PC-3 (cell line): Measurements from ENCODE around the gene NFIX. TPM values are rescaled to one million over a fixed set of nuclear protein-coding genes. Genes with fewer than 3 reads are reported as not detected.
A peak's percentile ranks its signal among the peaks of the same experiment; 100 is the strongest.

Source experiments
- ATAC-seq: fragments of 200-7000 bp; cut with Tn5 transposase; 2 replicates; pipeline ENCODE4 v1.9.1; 2020; ENCODE audit warnings: mild to moderate bottlenecking, moderate library complexity
- BruUV-seq: library from RNA; stranded (reverse); fragments of 400-500 nt; replicated peaks from 2 replicates; lab custom pipeline; 2021; lab: Mats Ljungman, UMichigan
- CTCF ChIA-PET: fragments of 300-600 bp; sonication (Branson Sonifier 250); formaldehyde crosslinking; loops from one replicate; lab custom pipeline; 2022; ENCODE audit warnings: antibody characterized with exemption; lab: Charles Lee
- POLR2A ChIA-PET: fragments of 300-600 bp; sonication (Branson Sonifier 250); formaldehyde crosslinking; loops from one replicate; lab custom pipeline; 2022; ENCODE audit warnings: antibody characterized with exemption; ENCODE audit not compliant: unreplicated experiment; lab: Charles Lee
- DNase-seq: peaks from one replicate; pipeline ENCODE4 v3.0.0-alpha.2; 2015
- H2AFZ ChIP-seq: fragments of 300-600 bp; sonication (generic); 2 replicates; pipeline ENCODE4 v1.6.0; 2016; ENCODE audit warnings: antibody characterized with exemption, low read length
- H3F3A ChIP-seq: fragments of 300-600 bp; sonication (generic); one replicate; pipeline ENCODE4 v1.6.0; 2017; ENCODE audit warnings: antibody characterized with exemption, low read length, control low read depth, mild to moderate bottlenecking; ENCODE audit not compliant: unreplicated experiment
- H3K27ac ChIP-seq: fragments of 300-600 bp; sonication (generic); 2 replicates; pipeline ENCODE4 v1.5.1; 2016; ENCODE audit warnings: mild to moderate bottlenecking, low read length
- H3K27me3 ChIP-seq: fragments of 300-600 bp; sonication (generic); 2 replicates; pipeline ENCODE4 v1.6.1; 2016; ENCODE audit warnings: low read length, mixed read lengths
- H3K36me3 ChIP-seq: fragments of 300-600 bp; sonication (generic); 2 replicates; pipeline ENCODE4 v1.6.1; 2016; ENCODE audit warnings: low read depth, mixed run types, low read length, mixed read lengths
- H3K4me1 ChIP-seq: fragments of 300-600 bp; sonication (generic); 2 replicates; pipeline ENCODE4 v1.5.1; 2016; ENCODE audit warnings: low read length; ENCODE audit not compliant: insufficient read depth
- H3K4me2 ChIP-seq: fragments of 300-600 bp; sonication (generic); 2 replicates; pipeline ENCODE4 v1.6.0; 2016; ENCODE audit warnings: low read length
- H3K4me3 ChIP-seq: fragments of 300-600 bp; sonication (generic); 2 replicates; pipeline ENCODE4 v1.5.1; 2016; ENCODE audit warnings: mild to moderate bottlenecking, low read length, mixed read lengths
- H3K79me2 ChIP-seq: fragments of 300-600 bp; sonication (generic); 2 replicates; pipeline ENCODE4 v1.6.1; 2017; ENCODE audit warnings: low read length, mixed read lengths
- H3K9ac ChIP-seq: fragments of 300-600 bp; sonication (generic); 2 replicates; pipeline ENCODE4 v1.6.0; 2016; ENCODE audit warnings: mild to moderate bottlenecking, low read length
- H3K9me2 ChIP-seq: fragments of 300-600 bp; sonication (generic); replicated peaks from 2 replicates; pipeline ENCODE4 v1.6.1; 2016; ENCODE audit warnings: mixed run types, low read length, mixed read lengths
- H3K9me3 ChIP-seq: fragments of 300-600 bp; sonication (generic); 2 replicates; pipeline ENCODE4 v1.6.1; 2016; ENCODE audit warnings: low read length, mixed read lengths
- H4K20me1 ChIP-seq: fragments of 300-600 bp; sonication (generic); 2 replicates; pipeline ENCODE4 v1.6.1; 2016; ENCODE audit warnings: low read length, mixed read lengths
- EZH2 ChIP-seq: fragments of 300-600 bp; sonication (generic); IDR thresholded peaks from one replicate; pipeline ENCODE4 v1.6.1; 2017; ENCODE audit warnings: antibody characterized with exemption, mild to moderate bottlenecking, low read length; ENCODE audit not compliant: unreplicated experiment
- EZH2phosphoT487 ChIP-seq: fragments of 300-600 bp; sonication (generic); IDR thresholded peaks from 2 replicates; pipeline ENCODE4 v1.6.1; 2018; ENCODE audit warnings: mild to moderate bottlenecking, antibody characterized with exemption, low read length, borderline replicate concordance
- intact Hi-C: fragments of 100-400 bp; cut with micrococcal nuclease; formaldehyde crosslinking; loops from 2 replicates; pipeline ENCODE4 v1.9.0; 2023
- total RNA-seq: library from RNA; depleted of rRNA; stranded (reverse); fragments of >200 nt; gene quantifications from 2 replicates; pipeline ENCODE4 v1.2.3, GENCODE V29; 2014
- TF ChIP-seq, protein P1 (sequence below): fragments of 300-600 bp; sonication (generic); conservative IDR thresholded peaks from 2 replicates; pipeline ENCODE4 v1.5.1; 2017; ENCODE audit warnings: antibody characterized with exemption, low read depth, mild to moderate bottlenecking, low read length

Gene NFIX
- total RNA-seq, 1 experiment from 2014 or later, result 43.3 TPM

DNA sequence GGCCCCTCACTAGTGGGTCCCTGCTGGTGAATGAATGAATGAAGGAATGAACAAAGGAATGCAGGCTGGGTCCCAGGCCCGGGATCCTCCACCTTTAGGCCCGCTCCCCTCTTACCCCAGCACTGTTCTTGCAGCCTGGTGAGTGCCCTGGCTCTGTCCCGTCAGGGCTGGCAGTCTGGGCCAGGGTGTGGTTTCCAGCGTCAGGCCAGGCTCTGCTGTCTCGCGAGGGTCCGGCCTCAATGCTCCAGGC, 107.1 kb downstream of the NFIX start:
- no peak overlapping the region for H3K27ac ChIP-seq
- peak overlapping the region; percentile 69 for H2AFZ ChIP-seq

DNA sequence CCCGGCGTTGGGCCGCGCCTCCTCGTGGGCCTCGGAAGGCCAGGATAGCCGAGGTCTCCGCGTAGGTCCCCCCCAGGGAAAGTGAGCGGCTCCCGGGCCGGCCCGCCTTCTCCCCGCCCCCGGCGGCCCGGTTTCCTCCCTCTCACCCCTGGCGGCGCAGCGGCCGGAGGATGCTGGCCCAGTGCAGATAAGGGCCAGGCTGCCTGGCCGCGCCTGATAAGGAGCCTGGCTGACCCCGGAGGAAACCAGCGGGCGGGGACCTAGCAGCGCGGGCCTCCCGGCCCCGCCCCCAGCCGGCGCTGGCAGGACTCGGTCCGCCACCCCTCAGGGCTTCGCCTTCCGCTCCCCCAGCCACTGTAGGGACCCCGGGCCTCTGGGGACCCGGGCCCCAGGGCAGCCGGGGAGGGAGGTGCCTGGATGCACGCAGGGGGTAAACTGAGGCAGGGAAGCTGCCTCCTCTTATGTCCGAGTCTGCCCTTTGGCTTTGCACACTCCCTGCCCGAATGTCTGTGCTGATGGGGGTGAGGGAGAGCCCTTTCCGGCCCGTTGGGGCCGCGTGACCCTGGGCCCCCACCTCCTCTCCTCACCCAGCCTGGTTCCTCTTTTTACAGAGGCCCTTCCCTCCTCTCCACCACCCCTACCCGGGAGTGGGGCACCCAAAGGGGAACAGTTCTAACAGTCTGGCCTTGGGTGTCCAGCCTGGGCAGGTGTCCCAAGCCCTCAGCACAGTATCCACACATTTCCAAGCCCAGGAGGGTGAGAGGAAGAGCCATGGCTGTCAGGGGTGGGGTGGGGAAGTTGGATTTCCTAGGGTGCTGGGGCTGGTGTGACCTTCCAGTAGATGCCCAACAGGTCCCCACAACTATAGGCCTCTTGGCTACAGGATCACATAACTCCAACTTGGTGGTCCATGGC, 107.6 kb downstream of the NFIX start, which contains the start of gene LYL1:
LYL1 (minus strand) TSS at position 193 of the 915 bp plus-strand sequence. CDS start 1,687 bp downstream, outside the sequence.
- Histone ChIP-seq H3K36me3 (0 out of 2 replicates have a peak, but pooled peaks cover 2% of the 10 kb centered on the region), H3K9me2 (no peaks in the 10 kb centered on the region), H3K9ac (peak within 1 kb of the TSS; percentile 31), H3K4me3 (peak within 1 kb of the TSS; percentile 51), H3K4me2 (peak within 1 kb of the TSS; percentile 73), H4K20me1 (no peaks in the 10 kb centered on the region), H3K9me3 (no peaks in the 10 kb centered on the region), H3F3A (no peaks in the 10 kb centered on the region), H3K27ac (no peak within 1 kb of the TSS), H2AFZ (peak within 1 kb of the TSS; percentile 69), H3K79me2 (no peaks in the 10 kb centered on the region), H3K27me3 (no peaks in the 10 kb centered on the region), H3K4me1 (peaks cover 13% of the 10 kb centered on the region; the same call in 1 of the 2 replicates)
- DNase-seq (no peak), ATAC-seq (peak; percentile 37)
- intact Hi-C loops, result loop anchor here (5.0 kb wide), 1 partner anchor 49 kb away; the partner anchor contains the start of genes IER2 and STX10
- BruUV-seq, result no TSS peak
- POLR2A ChIA-PET, result no interaction called here
- TF ChIP-seq EZH2 (no peak), EZH2phosphoT487 (no peak)
- TF ChIP-seq, protein P1, sequence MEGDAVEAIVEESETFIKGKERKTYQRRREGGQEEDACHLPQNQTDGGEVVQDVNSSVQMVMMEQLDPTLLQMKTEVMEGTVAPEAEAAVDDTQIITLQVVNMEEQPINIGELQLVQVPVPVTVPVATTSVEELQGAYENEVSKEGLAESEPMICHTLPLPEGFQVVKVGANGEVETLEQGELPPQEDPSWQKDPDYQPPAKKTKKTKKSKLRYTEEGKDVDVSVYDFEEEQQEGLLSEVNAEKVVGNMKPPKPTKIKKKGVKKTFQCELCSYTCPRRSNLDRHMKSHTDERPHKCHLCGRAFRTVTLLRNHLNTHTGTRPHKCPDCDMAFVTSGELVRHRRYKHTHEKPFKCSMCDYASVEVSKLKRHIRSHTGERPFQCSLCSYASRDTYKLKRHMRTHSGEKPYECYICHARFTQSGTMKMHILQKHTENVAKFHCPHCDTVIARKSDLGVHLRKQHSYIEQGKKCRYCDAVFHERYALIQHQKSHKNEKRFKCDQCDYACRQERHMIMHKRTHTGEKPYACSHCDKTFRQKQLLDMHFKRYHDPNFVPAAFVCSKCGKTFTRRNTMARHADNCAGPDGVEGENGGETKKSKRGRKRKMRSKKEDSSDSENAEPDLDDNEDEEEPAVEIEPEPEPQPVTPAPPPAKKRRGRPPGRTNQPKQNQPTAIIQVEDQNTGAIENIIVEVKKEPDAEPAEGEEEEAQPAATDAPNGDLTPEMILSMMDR, result no peak
- CTCF ChIA-PET, result interaction anchor here (0.7 kb wide), 1 partner anchor 147 kb away, joined by 19 read pairs; no protein-coding TSS in a partner anchor

More for the DNA sequence above, 107.1 kb downstream of the NFIX start:
- Histone ChIP-seq H3K36me3 (0 out of 2 replicates have a peak, but pooled peaks cover under 1% of the 10 kb centered on the region), H3F3A (no peaks in the 10 kb centered on the region), H3K79me2 (no peaks in the 10 kb centered on the region), H3K27me3 (no peaks in the 10 kb centered on the region), H3K4me2 (peak overlapping the region; percentile 73), H3K9ac (peak overlapping the region; percentile 31), H3K9me2 (no peaks in the 10 kb centered on the region), H4K20me1 (no peaks in the 10 kb centered on the region), H3K9me3 (no peaks in the 10 kb centered on the region), H3K4me3 (peak overlapping the region; percentile 51), H3K4me1 (peaks cover 13% of the 10 kb centered on the region; the same call in 1 of the 2 replicates)
- BruUV-seq, result no TSS peak
- ChIA-PET CTCF (no interaction called here), POLR2A (no interaction called here)
- ATAC-seq (peak; percentile 59), DNase-seq (no peak)
- TF ChIP-seq EZH2 (no peak), EZH2phosphoT487 (no peak)
- TF ChIP-seq, protein P1, result no peak
- intact Hi-C loops, result loop anchor here (5.0 kb wide), 1 partner anchor 50 kb away; the partner anchor contains the start of genes IER2 and STX10
